Gastrocnemius medialis (tissue), 4 donors: ENCODE data around the gene EDN1.

ENCODE experiments used
- POLR2A ChIP-seq, 2 donors: fragments of 450-650 bp; IDR thresholded peaks; one replicate each; pipeline ENCODE4 v1.6.1; 2017; ENCODE audit warnings: antibody characterized with exemption in 2 of 2, mild to moderate bottlenecking in 2 of 2, moderate library complexity in 2 of 2
- TF ChIP-seq, protein P1 (sequence below), 5 experiments: fragments of 450-650 bp in 3 of 5; fragments of 200-600 bp in 2 of 5; sonication (generic) in 2 of 5; IDR thresholded peaks in 4 of 5; conservative IDR thresholded peaks in 1 of 5; 1 replicate in 4 of 5; 2 replicates in 1 of 5; pipeline ENCODE4 v1.5.1; 2016 to 2019; ENCODE audit warnings: antibody characterized with exemption in 5 of 5, mild to moderate bottlenecking in 3 of 5, moderate library complexity in 3 of 5

GRCh38 chr6:12265296-12265695 lies 24.9 kb upstream of the EDN1 start:
- TF ChIP-seq, protein P1, sequence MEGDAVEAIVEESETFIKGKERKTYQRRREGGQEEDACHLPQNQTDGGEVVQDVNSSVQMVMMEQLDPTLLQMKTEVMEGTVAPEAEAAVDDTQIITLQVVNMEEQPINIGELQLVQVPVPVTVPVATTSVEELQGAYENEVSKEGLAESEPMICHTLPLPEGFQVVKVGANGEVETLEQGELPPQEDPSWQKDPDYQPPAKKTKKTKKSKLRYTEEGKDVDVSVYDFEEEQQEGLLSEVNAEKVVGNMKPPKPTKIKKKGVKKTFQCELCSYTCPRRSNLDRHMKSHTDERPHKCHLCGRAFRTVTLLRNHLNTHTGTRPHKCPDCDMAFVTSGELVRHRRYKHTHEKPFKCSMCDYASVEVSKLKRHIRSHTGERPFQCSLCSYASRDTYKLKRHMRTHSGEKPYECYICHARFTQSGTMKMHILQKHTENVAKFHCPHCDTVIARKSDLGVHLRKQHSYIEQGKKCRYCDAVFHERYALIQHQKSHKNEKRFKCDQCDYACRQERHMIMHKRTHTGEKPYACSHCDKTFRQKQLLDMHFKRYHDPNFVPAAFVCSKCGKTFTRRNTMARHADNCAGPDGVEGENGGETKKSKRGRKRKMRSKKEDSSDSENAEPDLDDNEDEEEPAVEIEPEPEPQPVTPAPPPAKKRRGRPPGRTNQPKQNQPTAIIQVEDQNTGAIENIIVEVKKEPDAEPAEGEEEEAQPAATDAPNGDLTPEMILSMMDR (IDR thresholded peaks at IDR 0.05 in 4 of 5, conservative IDR thresholded peaks at IDR 0.05 in 1 of 5) = no peak
- no peak for TF ChIP-seq POLR2A (IDR thresholded peaks at IDR 0.05)
